HG03039 (cell line): ENCODE data around the gene KRT77.

ENCODE experiments used
- ATAC-seq: cut with Tn5 transposase; IDR thresholded peaks from one replicate; pipeline ENCODE4 v1.9.1; 2021; ENCODE audit warnings: mild to moderate bottlenecking, moderate library complexity; ENCODE audit not compliant: unreplicated experiment

Gene KRT77

DNA sequence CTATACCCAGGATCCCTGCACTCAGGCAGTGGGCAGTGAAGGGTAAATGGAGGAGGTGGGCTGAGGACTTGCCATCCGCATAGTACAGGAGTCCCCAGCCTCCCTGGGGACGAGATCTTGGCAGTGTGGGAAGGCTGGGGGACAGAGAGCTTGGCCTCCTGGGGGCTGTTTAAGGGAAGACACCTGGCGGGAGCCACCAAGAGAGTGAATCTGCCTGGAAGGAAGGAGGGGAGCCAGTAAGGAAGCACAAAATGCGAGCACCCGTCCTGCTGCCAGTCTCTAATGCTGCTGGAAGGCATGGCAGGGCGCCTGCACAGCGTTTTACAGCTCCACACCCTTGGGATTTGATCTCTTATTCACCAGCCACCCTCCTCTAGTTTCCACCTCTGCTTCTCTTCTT, 43.9 kb downstream of the KRT77 start:
- ATAC-seq, result no peak

- no peak for ATAC-seq
Measured at GRCh38 chr12:52658196-52658595, 45.1 kb downstream of the KRT77 start.

DNA sequence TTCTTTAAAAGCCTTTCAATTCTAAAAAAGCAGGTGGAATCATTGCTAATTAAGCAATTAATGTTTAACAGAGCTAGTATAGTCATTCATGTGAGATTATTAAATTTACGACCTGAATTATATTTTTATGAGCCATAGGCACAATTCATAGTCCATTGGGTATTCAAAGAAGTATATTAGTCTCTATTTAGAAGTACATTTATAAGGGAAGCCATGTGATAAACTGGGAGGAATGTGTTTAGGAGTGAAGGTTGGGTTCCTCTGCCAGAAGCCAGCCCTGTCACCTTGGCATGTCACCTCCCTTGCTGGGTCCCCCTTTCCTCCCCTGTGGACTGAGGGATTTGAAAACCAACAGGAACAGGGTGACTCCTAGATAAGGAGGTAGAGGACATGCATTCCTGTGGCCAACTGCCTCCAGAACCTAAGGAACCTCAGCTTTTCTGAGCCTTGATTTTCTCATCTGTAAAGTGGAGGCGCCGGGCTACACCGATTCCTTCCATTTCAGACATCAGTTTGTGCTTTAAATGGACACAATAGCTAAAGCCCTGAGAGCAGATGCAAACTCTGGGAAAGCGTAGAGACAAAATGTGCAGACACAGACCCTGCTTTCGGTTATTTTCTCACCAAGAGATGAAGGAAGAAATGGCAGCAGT, 45.9 kb downstream of the KRT77 start:
- no peak for ATAC-seq

- no peak for ATAC-seq
Measured at GRCh38 chr12:52656616-52657015, 46.7 kb downstream of the KRT77 start.

GRCh38 chr12:52655720-52656124, 47.6 kb downstream of the KRT77 start:
- ATAC-seq, result no peak

DNA sequence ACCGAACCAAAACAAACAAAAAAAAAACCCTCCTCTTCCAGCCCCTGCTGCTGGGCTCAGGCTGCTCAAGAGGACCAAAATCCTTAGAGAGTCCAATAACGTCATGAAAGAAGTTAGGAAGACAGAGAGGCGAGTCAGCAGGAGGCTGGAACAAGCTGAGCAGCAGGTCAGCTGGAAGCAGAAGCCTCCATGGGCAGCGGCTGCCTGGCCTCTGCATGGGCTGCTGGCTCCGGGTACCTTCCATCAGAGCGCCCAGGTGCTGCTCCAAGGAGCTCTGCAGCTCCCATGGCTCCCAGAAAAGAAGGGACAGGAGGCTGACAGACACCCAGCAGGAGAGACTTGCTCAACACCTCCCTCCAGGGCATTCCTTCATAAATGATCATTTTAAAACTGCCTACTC, 48.1 kb downstream of the KRT77 start:
- no peak for ATAC-seq

- ATAC-seq, result no peak
Measured at GRCh38 chr12:52651726-52652261, 51.5 kb downstream of the KRT77 start, which contains the start of gene KRT2. KRT2 (minus strand) TSS chr12:52652211; CDS start chr12:52652142, 69 bp downstream.

GRCh38 chr12:52650520-52651081, 52.7 kb downstream of the KRT77 start:
- no peak for ATAC-seq

GRCh38 chr12:52649066-52649465, 54.3 kb downstream of the KRT77 start:
- ATAC-seq, result no peak

DNA sequence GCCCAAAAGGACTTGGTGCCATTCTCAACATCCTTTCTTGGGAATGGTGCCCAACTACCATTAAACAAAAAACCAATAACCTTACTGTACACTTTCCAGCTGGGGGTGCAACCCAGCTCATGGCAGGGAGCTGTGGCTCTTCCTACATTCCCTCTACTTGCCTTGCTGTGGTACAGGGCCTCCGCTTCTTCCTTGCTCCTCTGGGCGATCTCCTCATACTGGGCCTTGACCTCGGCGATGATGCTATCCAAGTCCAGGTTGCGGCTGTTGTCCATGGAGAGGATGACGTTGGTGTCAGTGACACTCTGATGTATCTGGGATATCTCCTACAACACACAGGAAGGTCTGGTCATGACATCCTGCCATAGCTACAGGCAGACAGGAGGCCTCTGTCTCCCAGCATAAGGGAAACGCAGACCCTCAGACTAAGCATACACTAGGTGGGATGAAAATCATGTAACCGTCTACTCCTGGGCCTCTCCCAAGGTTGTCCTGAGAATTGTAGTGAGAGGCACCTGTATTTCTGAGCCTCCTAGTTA, 55.2 kb downstream of the KRT77 start:
- ATAC-seq, result no peak

GRCh38 chr12:52647601-52648000, 55.7 kb downstream of the KRT77 start:
- no peak for ATAC-seq

GRCh38 chr12:52646613-52647012, 56.7 kb downstream of the KRT77 start:
- ATAC-seq, result no peak

DNA sequence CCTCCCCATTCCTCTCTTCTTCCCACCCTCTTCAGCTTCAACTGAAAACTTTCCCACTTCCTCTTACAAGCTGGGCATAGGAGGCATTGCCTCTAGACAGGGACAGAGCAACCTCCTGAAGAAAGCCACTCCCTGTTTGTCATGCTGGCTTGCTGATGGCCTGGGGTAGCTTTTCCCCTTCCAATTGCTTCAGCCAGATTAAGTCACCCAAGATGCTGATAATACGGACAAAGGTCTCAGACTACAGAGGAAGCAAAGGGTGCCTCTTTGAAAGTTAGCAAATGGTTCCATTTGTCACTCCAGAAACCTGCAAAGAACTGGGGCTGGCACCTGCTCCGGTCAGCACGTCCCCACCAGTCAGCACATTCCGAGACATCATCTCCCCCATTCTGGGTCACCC, 57.3 kb downstream of the KRT77 start:
- no peak for ATAC-seq

DNA sequence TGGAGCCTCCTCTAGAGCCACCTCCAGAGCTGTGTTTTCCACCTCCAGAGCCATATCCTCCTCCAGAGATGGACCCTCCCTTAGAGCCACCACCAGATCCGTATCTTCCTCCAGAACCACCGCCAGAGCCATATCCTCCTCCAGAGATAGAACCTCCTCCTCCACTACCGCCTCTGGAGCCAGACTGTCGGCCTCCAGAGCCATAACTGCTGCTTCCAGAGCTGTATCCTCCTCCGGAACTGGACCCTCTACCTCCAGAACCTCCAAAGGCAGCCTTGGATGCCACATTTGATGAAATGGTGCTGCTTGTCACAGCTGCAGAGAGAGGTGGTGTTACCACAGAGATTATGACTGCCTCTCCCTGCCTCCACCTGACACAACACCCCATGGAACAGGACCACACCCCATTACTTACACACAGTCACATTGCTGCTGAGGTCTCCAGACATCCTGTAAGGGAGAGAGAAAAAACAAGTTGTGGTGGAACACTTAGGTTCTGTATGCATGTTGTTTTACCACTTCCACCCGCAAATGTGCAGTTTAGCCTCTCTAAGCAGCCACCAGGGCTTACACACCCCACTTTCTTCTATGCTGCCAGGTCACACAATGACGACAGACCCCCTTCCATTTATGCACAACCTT, 58.1 kb downstream of the KRT77 start:
- no peak for ATAC-seq

- no peak for ATAC-seq
Measured at GRCh38 chr12:52644078-52644415, 59.3 kb downstream of the KRT77 start.

- ATAC-seq, result no peak
Measured at GRCh38 chr12:52643233-52644077, 59.9 kb downstream of the KRT77 start.

DNA sequence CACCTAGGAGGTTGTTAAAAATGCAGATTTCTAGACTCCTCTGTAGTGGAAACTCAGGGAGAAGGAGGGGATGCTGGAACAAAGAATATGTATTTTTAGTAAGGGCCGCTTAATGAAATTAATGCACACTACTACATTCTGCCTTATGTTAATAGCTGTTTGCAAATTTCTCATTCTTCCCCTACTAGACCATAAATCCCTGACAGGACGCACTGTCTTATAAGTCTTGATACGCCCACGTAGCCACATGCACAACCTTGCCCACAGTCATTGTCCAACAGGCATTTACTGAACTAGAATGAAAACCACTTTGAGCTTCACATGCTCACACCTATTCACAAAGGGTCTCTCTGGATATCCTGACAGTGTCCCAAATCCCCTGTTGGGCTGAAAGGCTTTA, 61.9 kb downstream of the KRT77 start:
- no peak for ATAC-seq
